ENCODE data around the gene JUP. TPM values are rescaled to one million over a fixed set of nuclear protein-coding genes. Genes with fewer than 3 reads are reported as not detected.

Gene JUP
- total and polyA plus RNA-seq, 2 of the 4 experiments (the other 2 are of a cell fraction): 12.9 to 27.3 TPM

DNA sequence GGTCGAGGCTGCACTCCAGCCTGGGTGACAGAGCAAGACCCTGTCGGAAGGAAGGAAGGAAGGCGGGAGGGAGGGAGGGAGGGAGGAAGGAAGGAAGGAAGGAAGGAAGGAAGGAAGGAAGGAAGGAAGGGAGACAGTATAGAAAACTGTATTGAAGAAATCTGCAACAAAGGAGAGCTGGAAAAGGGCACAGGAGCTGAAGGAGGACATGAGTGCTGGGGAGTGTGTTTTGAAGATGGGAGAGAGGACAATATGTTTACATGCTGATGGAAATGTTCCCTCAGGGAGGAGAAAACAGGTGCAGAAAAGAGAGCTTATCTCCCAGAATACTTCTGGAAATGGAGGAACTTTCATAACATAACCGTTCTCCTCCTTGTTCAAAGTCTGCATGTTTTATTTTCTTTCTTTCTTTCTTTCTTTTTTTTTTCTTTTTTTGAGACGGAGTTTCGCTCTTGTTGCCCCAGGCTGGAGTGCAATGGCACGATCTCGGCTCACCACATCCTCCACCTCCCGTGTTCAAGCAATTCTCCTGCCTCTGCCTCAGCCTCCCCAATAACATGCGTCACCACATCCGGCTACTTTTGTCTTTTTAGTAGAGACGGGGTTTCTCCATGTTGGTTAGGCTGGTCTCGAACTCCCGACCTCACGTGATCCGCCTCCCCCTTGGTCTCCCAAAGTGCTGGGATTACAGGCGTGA, 49.4 kb downstream of the JUP start:
- DNase-seq: no peak
- intact Hi-C loops (cut with micrococcal nuclease): loop anchor here (5.0 kb wide), 1 partner anchor 130 kb away; the partner anchor contains the start of gene KLHL11
- CTCF ChIA-PET: interaction anchor here (1.4 kb wide), 1 partner anchor 64 kb away, joined by 8 read pairs; no protein-coding TSS in a partner anchor
- Histone ChIP-seq H2BK15ac (ENCODE audit: low read depth, low read length) (no peak overlapping the region), H3K79me1 (ENCODE audit: low read depth in 1 of 2, low read length in 2 of 2) (no peaks in the 10 kb centered on the region), H2AK9ac (replicated peaks; ENCODE audit: low read depth, low read length, poor library complexity) (peak overlapping the region; percentile 89), H3K4me2 (ENCODE audit: low read depth, low read length) (no peak overlapping the region), H4K91ac (ENCODE audit: insufficient read depth, low read depth, low read length) (no peak overlapping the region), H2AK5ac (ENCODE audit: low read depth, low read length) (no peak overlapping the region; the same call in 1 of the 2 replicates), H3K56ac (ENCODE audit: extremely low read depth, insufficient read depth, low read length) (no peak overlapping the region), H3K9ac (ENCODE audit: low read depth, low read length) (no peak overlapping the region), H3K18ac (ENCODE audit: low read depth, low read length) (no peak overlapping the region), H3K4me3 (ENCODE audit: insufficient read depth, low read depth, low read length) (no peak overlapping the region), H3K4me1 (ENCODE audit: control insufficient read depth, insufficient read depth, low read length) (peaks cover 5% of the 10 kb centered on the region; the same call in 1 of the 2 replicates), H3K9me3 (ENCODE audit: control insufficient read depth, insufficient read depth, low read length) (no peaks in the 10 kb centered on the region), H4K20me1 (ENCODE audit: insufficient read depth, low read length) (no peaks in the 10 kb centered on the region), H4K5ac (ENCODE audit: low read depth, low read length) (no peak overlapping the region), H4K8ac (ENCODE audit: low read depth in 2 of 2, low read length in 2 of 2) (no peak overlapping the region), H3K23ac (ENCODE audit: low read depth, low read length) (no peak overlapping the region), H3K36me3 (ENCODE audit: control insufficient read depth, insufficient read depth, low read length) (no peaks in the 10 kb centered on the region), H3K4ac (ENCODE audit: low read depth, low read length) (no peak overlapping the region), H2AFZ (replicated peaks; ENCODE audit: low read length, poor library complexity) (no peak overlapping the region), H3K27ac (ENCODE audit: insufficient read depth, low read length) (no peak overlapping the region), H3K14ac (replicated peaks; ENCODE audit: low read depth, low read length) (no peak overlapping the region), H3K9me1 (ENCODE audit: insufficient read depth, low read length) (no peaks in the 10 kb centered on the region), H2BK5ac (ENCODE audit: low read depth, low read length, poor library complexity, severe bottlenecking) (no peak overlapping the region), H2BK120ac (ENCODE audit: low read depth, low read length) (no peak overlapping the region), H2BK20ac (ENCODE audit: low read depth, low read length) (no peak overlapping the region), H3K27me3 (ENCODE audit: control insufficient read depth, insufficient read depth, low read length) (peaks cover 48% of the 10 kb centered on the region)
- dilution Hi-C loops (cut with HindIII; ENCODE audit: low sequenced_read_pairs, unreplicated experiment): no loop called here
- no peak for ATAC-seq (ENCODE audit: low read depth)
- in situ Hi-C loops (cut with MboI; ENCODE audit: low sequenced_read_pairs): loop anchor here (5.0 to 10.0 kb wide), 2 partner anchors 65 to 228 kb away; partner anchors contain the start of gene CNP
- 95% methylated on average over 4 of the region's 17 CpGs; no CpG with 5 or more reads in 1 of the 2 experiments for WGBS, 2 experiments (ENCODE audit: extremely low coverage in 2 of 2, insufficient read length in 1 of 2)
- POLR2A ChIA-PET (ENCODE audit: unreplicated experiment): no interaction called here
- BruUV-seq (replicated peaks): no TSS peak
- no peak for TF ChIP-seq NFE2L2 (IDR thresholded peaks at IDR 0.05; ENCODE audit: low read depth, low read length)
- no peak for TF ChIP-seq MAFK (IDR thresholded peaks at IDR 0.05; ENCODE audit: low read depth, low read length)
- TF ChIP-seq, protein P1, sequence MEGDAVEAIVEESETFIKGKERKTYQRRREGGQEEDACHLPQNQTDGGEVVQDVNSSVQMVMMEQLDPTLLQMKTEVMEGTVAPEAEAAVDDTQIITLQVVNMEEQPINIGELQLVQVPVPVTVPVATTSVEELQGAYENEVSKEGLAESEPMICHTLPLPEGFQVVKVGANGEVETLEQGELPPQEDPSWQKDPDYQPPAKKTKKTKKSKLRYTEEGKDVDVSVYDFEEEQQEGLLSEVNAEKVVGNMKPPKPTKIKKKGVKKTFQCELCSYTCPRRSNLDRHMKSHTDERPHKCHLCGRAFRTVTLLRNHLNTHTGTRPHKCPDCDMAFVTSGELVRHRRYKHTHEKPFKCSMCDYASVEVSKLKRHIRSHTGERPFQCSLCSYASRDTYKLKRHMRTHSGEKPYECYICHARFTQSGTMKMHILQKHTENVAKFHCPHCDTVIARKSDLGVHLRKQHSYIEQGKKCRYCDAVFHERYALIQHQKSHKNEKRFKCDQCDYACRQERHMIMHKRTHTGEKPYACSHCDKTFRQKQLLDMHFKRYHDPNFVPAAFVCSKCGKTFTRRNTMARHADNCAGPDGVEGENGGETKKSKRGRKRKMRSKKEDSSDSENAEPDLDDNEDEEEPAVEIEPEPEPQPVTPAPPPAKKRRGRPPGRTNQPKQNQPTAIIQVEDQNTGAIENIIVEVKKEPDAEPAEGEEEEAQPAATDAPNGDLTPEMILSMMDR (conservative IDR thresholded peaks at IDR 0.05; ENCODE audit: low read depth, low read length): no peak
- no peak for TF ChIP-seq MXI1 (IDR thresholded peaks at IDR 0.05; ENCODE audit: borderline replicate concordance, low read depth, low read length)
- TF ChIP-seq RCOR1 (IDR thresholded peaks at IDR 0.05; ENCODE audit: insufficient replicate concordance, low read length): no peak
- TF ChIP-seq RFX5 (IDR thresholded peaks at IDR 0.05; ENCODE audit: low read depth, low read length): no peak
- no peak for TF ChIP-seq FOS (IDR thresholded peaks at IDR 0.05; ENCODE audit: low read depth, low read length)
- no peak for TF ChIP-seq BHLHE40 (IDR thresholded peaks at IDR 0.05; ENCODE audit: low read depth, low read length)
- TF ChIP-seq ELK1 (IDR thresholded peaks at IDR 0.05; ENCODE audit: borderline replicate concordance, low read depth, low read length): no peak
- no peak for TF ChIP-seq CEBPB (IDR thresholded peaks at IDR 0.05; ENCODE audit: low read depth, low read length)
- no peak for TF ChIP-seq CHD1 (IDR thresholded peaks at IDR 0.05; ENCODE audit: low read depth, low read length)
- TF ChIP-seq, protein P2, sequence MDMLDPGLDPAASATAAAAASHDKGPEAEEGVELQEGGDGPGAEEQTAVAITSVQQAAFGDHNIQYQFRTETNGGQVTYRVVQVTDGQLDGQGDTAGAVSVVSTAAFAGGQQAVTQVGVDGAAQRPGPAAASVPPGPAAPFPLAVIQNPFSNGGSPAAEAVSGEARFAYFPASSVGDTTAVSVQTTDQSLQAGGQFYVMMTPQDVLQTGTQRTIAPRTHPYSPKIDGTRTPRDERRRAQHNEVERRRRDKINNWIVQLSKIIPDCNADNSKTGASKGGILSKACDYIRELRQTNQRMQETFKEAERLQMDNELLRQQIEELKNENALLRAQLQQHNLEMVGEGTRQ (IDR thresholded peaks at IDR 0.05; ENCODE audit: low read depth, low read length): no peak
- no peak for TF ChIP-seq POLR2A (IDR thresholded peaks at IDR 0.05; ENCODE audit: low read depth, low read length)
- TF ChIP-seq MAZ (IDR thresholded peaks at IDR 0.05; ENCODE audit: borderline replicate concordance, low read depth, low read length): no peak
- no peak for TF ChIP-seq SMC3 (IDR thresholded peaks at IDR 0.05; ENCODE audit: low read depth, low read length)
